Neural cell (in vitro differentiated cells): ENCODE results near the gene FGF9. TPM values are rescaled to one million over a fixed set of nuclear protein-coding genes. Genes with fewer than 3 reads are reported as not detected.

Source experiments
- H2AFZ ChIP-seq: fragments of 200-600, 300-800 bp; sonication (generic), shearing (Covaris generic); 2 replicates; pipeline ENCODE4 v1.6.0; 2014; ENCODE audit warnings: low read depth, mild to moderate bottlenecking, antibody characterized with exemption, low read length, moderate library complexity
- H3F3A ChIP-seq: fragments of 200-600 bp; shearing (Covaris generic); 2 replicates; pipeline ENCODE4 v1.6.1; 2016; ENCODE audit warnings: mild to moderate bottlenecking, moderate library complexity, mixed read lengths, antibody characterized with exemption, low read length; ENCODE audit not compliant: insufficient read depth, poor library complexity, severe bottlenecking
- H3K27ac ChIP-seq: fragments of 200-600, 300-800 bp; sonication (generic), shearing (Covaris generic); 2 replicates; pipeline ENCODE4 v1.5.1; 2014; ENCODE audit warnings: mild to moderate bottlenecking, low read length, moderate library complexity
- H3K27me3 ChIP-seq: fragments of 300-800, 200-600 bp; sonication (generic), shearing (Covaris generic); 2 replicates; pipeline ENCODE4 v1.6.0; 2014; ENCODE audit warnings: mild to moderate bottlenecking, low read depth, low read length, moderate library complexity; ENCODE audit not compliant: insufficient read depth
- H3K36me3 ChIP-seq: fragments of 300-800, 200-600 bp; sonication (generic), shearing (Covaris generic); 2 replicates; pipeline ENCODE4 v1.5.1; 2014; ENCODE audit warnings: mild to moderate bottlenecking, antibody characterized with exemption, low read length, moderate library complexity; ENCODE audit not compliant: insufficient read depth
- H3K4me2 ChIP-seq: fragments of 300-800, 200-600 bp; sonication (generic), shearing (Covaris generic); 2 replicates; pipeline ENCODE4 v1.6.0; 2014; ENCODE audit warnings: mild to moderate bottlenecking, low read length
- H3K4me3 ChIP-seq: fragments of 300-800, 200-600 bp; sonication (generic), shearing (Covaris generic); 2 replicates; pipeline ENCODE4 v1.5.1; 2014; ENCODE audit warnings: mild to moderate bottlenecking, low read length, moderate library complexity
- H3K79me2 ChIP-seq: fragments of 200-600 bp; shearing (Covaris generic); replicated peaks from 2 replicates; pipeline ENCODE4 v1.6.0; 2014; ENCODE audit warnings: mild to moderate bottlenecking, low read length, moderate library complexity; ENCODE audit not compliant: insufficient read depth
- H3K9ac ChIP-seq: fragments of 300-800, 200-600 bp; sonication (generic), shearing (Covaris generic); 2 replicates; pipeline ENCODE4 v1.6.1; 2016; ENCODE audit warnings: mild to moderate bottlenecking, low read length, mixed read lengths
- H3K9me2 ChIP-seq: fragments of 200-600 bp; shearing (Covaris generic); 2 replicates; pipeline ENCODE4 v1.6.1; 2016; ENCODE audit warnings: mild to moderate bottlenecking, low read length, mixed read lengths; ENCODE audit not compliant: insufficient read depth
- H3K9me3 ChIP-seq: fragments of 200-600, 300-800 bp; sonication (generic), shearing (Covaris generic); 2 replicates; pipeline ENCODE4 v1.6.1; 2016; ENCODE audit warnings: mild to moderate bottlenecking, mixed run types, low read length, moderate library complexity, mixed read lengths
- H4K20me1 ChIP-seq: fragments of 200-600 bp; shearing (Covaris generic); 2 replicates; pipeline ENCODE4 v1.6.1; 2016; ENCODE audit warnings: mild to moderate bottlenecking, mixed run types; ENCODE audit not compliant: insufficient read depth
- EP300 ChIP-seq: fragments of 450-650 bp; conservative IDR thresholded peaks from 2 replicates; pipeline ENCODE4 v1.6.1; 2014; ENCODE audit warnings: antibody characterized with exemption, mild to moderate bottlenecking, moderate library complexity; ENCODE audit not compliant: poor library complexity, severe bottlenecking
- EZH2 ChIP-seq: fragments of 200-600, 300-800 bp; shearing (Covaris generic), sonication (generic); IDR thresholded peaks from 2 replicates; pipeline ENCODE4 v1.6.1; 2014; ENCODE audit warnings: antibody characterized with exemption, low read length, borderline replicate concordance, mild to moderate bottlenecking; ENCODE audit not compliant: insufficient read depth, poor library complexity, severe bottlenecking
- MXI1 ChIP-seq: fragments of 450-650 bp; conservative IDR thresholded peaks from 2 replicates; pipeline ENCODE4 v1.6.1; 2014; ENCODE audit warnings: antibody characterized with exemption, mild to moderate bottlenecking; ENCODE audit not compliant: poor library complexity, severe bottlenecking
- POLR2AphosphoS5 ChIP-seq: IDR thresholded peaks from 2 replicates; pipeline ENCODE4 v1.6.1; 2012
- RAD21 ChIP-seq: fragments of 450-650 bp; conservative IDR thresholded peaks from 2 replicates; pipeline ENCODE4 v1.6.1; 2014; ENCODE audit warnings: antibody characterized with exemption, mild to moderate bottlenecking, moderate library complexity
- SMC3 ChIP-seq: fragments of 450-650 bp; conservative IDR thresholded peaks from 2 replicates; pipeline ENCODE4 v1.6.1; 2014; ENCODE audit warnings: antibody characterized with exemption, mild to moderate bottlenecking, moderate library complexity; ENCODE audit not compliant: poor library complexity
- TAF1 ChIP-seq: IDR thresholded peaks from 2 replicates; pipeline ENCODE4 v1.6.1; 2012; ENCODE audit warnings: low read depth
- polyA plus RNA-seq: library from polyadenylated mRNA; depleted of rRNA; stranded (reverse); fragments of >200 nt; gene quantifications from 2 replicates; pipeline ENCODE4 v1.2.3, GENCODE V29; 2014
- TF ChIP-seq, protein P1 (sequence below): IDR thresholded peaks from 2 replicates; pipeline ENCODE4 v1.6.1; 2012; ENCODE audit warnings: borderline replicate concordance
- TF ChIP-seq, protein P2 (sequence below): fragments of 450-650 bp; IDR thresholded peaks from 2 replicates; pipeline ENCODE4 v1.5.1; 2014; ENCODE audit warnings: antibody characterized with exemption, mild to moderate bottlenecking, moderate library complexity; ENCODE audit not compliant: poor library complexity, severe bottlenecking

Gene FGF9
- polyA plus RNA-seq, 1 donor from 2014 or later, result 29.4 TPM

DNA sequence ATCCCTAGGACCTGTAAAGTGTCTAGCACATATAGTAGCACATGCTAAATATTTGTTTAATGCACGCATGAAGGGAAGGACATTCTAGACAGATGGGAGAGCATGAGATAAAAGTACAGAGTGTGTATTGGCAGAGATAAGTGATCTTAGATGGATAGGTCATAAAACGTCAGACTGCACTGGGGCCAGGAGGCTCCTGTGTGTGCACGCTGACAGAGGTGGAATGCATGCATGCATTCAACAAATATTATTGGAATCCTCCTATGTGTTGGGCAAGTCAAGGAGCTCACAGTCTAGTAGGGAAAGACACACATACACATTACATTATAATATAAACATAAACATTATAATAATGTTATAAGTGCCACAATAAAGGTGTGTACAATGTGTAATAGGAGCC, 73.3 kb downstream of the FGF9 start:
- Histone ChIP-seq H3F3A (no peaks in the 10 kb centered on the region), H3K27me3 (no peaks in the 10 kb centered on the region), H4K20me1 (no peaks in the 10 kb centered on the region), H3K79me2 (no peaks in the 10 kb centered on the region), H3K4me2 (no peak overlapping the region), H2AFZ (no peak overlapping the region), H3K9ac (no peak overlapping the region), H3K4me3 (no peak overlapping the region), H3K36me3 (no peaks in the 10 kb centered on the region), H3K9me2 (no peaks in the 10 kb centered on the region), H3K27ac (no peak overlapping the region), H3K9me3 (no peaks in the 10 kb centered on the region)
- TF ChIP-seq EZH2 (no peak), RAD21 (no peak), TAF1 (no peak), EP300 (no peak), POLR2AphosphoS5 (no peak)
- TF ChIP-seq, protein P1, sequence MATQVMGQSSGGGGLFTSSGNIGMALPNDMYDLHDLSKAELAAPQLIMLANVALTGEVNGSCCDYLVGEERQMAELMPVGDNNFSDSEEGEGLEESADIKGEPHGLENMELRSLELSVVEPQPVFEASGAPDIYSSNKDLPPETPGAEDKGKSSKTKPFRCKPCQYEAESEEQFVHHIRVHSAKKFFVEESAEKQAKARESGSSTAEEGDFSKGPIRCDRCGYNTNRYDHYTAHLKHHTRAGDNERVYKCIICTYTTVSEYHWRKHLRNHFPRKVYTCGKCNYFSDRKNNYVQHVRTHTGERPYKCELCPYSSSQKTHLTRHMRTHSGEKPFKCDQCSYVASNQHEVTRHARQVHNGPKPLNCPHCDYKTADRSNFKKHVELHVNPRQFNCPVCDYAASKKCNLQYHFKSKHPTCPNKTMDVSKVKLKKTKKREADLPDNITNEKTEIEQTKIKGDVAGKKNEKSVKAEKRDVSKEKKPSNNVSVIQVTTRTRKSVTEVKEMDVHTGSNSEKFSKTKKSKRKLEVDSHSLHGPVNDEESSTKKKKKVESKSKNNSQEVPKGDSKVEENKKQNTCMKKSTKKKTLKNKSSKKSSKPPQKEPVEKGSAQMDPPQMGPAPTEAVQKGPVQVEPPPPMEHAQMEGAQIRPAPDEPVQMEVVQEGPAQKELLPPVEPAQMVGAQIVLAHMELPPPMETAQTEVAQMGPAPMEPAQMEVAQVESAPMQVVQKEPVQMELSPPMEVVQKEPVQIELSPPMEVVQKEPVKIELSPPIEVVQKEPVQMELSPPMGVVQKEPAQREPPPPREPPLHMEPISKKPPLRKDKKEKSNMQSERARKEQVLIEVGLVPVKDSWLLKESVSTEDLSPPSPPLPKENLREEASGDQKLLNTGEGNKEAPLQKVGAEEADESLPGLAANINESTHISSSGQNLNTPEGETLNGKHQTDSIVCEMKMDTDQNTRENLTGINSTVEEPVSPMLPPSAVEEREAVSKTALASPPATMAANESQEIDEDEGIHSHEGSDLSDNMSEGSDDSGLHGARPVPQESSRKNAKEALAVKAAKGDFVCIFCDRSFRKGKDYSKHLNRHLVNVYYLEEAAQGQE, result no peak
- TF ChIP-seq, protein P2, sequence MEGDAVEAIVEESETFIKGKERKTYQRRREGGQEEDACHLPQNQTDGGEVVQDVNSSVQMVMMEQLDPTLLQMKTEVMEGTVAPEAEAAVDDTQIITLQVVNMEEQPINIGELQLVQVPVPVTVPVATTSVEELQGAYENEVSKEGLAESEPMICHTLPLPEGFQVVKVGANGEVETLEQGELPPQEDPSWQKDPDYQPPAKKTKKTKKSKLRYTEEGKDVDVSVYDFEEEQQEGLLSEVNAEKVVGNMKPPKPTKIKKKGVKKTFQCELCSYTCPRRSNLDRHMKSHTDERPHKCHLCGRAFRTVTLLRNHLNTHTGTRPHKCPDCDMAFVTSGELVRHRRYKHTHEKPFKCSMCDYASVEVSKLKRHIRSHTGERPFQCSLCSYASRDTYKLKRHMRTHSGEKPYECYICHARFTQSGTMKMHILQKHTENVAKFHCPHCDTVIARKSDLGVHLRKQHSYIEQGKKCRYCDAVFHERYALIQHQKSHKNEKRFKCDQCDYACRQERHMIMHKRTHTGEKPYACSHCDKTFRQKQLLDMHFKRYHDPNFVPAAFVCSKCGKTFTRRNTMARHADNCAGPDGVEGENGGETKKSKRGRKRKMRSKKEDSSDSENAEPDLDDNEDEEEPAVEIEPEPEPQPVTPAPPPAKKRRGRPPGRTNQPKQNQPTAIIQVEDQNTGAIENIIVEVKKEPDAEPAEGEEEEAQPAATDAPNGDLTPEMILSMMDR, result no peak

DNA sequence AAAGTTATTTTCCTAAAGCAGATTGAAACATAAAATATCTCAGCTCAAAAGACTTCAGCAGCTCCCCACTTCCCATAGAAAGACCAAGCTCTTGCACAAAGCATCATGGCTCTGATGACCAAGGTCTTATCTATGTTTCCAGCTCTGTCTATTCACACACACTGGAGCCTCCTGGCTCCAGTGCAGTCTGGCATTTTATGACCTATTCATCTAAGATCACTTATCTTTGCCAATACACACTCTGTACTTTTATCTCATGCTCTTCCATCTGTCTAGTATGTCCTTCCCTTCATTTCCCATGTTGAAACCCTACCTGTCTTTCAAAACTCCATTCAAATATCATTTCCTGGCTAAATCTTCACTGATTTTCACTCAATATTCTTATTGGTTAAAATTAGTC, 74.4 kb downstream of the FGF9 start:
- H3K9ac ChIP-seq, result no peak overlapping the region
- no peaks in the 10 kb centered on the region for H3K9me2 ChIP-seq
- no peaks in the 10 kb centered on the region for H3K27me3 ChIP-seq
- no peak overlapping the region for H3K4me3 ChIP-seq
- no peaks in the 10 kb centered on the region for H3K9me3 ChIP-seq
- no peaks in the 10 kb centered on the region for H3K36me3 ChIP-seq
- no peak overlapping the region for H3K4me2 ChIP-seq
- no peaks in the 10 kb centered on the region for H3F3A ChIP-seq
- no peak overlapping the region for H2AFZ ChIP-seq
- H4K20me1 ChIP-seq, result no peaks in the 10 kb centered on the region
- H3K79me2 ChIP-seq, result no peaks in the 10 kb centered on the region
- H3K27ac ChIP-seq, result no peak overlapping the region
- TF ChIP-seq EZH2 (no peak), RAD21 (no peak), TAF1 (no peak), SMC3 (no peak), MXI1 (no peak), EP300 (no peak), POLR2AphosphoS5 (no peak)
- TF ChIP-seq, protein P2, result no peak
- TF ChIP-seq, protein P1, result no peak
